GM19463 (cell line): ENCODE data around the gene OSGIN1.

Source experiments
- ATAC-seq: cut with Tn5 transposase; IDR thresholded peaks from one replicate; pipeline ENCODE4 v1.9.1; 2021; ENCODE audit warnings: mild to moderate bottlenecking, moderate library complexity; ENCODE audit not compliant: unreplicated experiment

OSGIN1 gene

GRCh38 chr16:83995754-83996153 lies 42.7 kb downstream of the OSGIN1 start:
- ATAC-seq = no peak

GRCh38 chr16:83996481-83997252 lies 43.6 kb downstream of the OSGIN1 start:
- ATAC-seq = no peak

- ATAC-seq = no peak
These were observed 45.1 kb downstream of the OSGIN1 start for GRCh38 chr16:83998091-83998490.

- no peak for ATAC-seq
These were observed 48.1 kb downstream of the OSGIN1 start for GRCh38 chr16:84000989-84001642.

GRCh38 chr16:84001726-84002125 lies 48.7 kb downstream of the OSGIN1 start:
- no peak for ATAC-seq

GRCh38 chr16:84003038-84003437 lies 50.0 kb downstream of the OSGIN1 start:
- ATAC-seq = no peak

GRCh38 chr16:84004442-84004841 lies 51.4 kb downstream of the OSGIN1 start:
- no peak for ATAC-seq

- no peak for ATAC-seq
These were observed 52.4 kb downstream of the OSGIN1 start for GRCh38 chr16:84005391-84005790.

- no peak for ATAC-seq
These were observed 54.5 kb downstream of the OSGIN1 start for GRCh38 chr16:84007520-84007919.

GRCh38 chr16:84007965-84008364 lies 54.9 kb downstream of the OSGIN1 start:
- no peak for ATAC-seq

GRCh38 chr16:84009282-84009681 lies 56.2 kb downstream of the OSGIN1 start:
- no peak for ATAC-seq

- peak; percentile 73 for ATAC-seq
These were observed 60.9 kb downstream of the OSGIN1 start for GRCh38 chr16:84013787-84014569.

- no peak for ATAC-seq
These were observed 61.7 kb downstream of the OSGIN1 start for GRCh38 chr16:84014570-84015327.

GRCh38 chr16:84015399-84015798 lies 62.4 kb downstream of the OSGIN1 start:
- ATAC-seq = no peak
